Osteoblast (primary cell): ENCODE results near the gene SF3B2. TPM values are rescaled to one million over a fixed set of nuclear protein-coding genes. Genes with fewer than 3 reads are reported as not detected.

Experiments
- DNase-seq: peaks from one replicate; pipeline ENCODE4 v3.0.0; 2011; ENCODE audit warnings: low spot score, mixed read lengths; ENCODE audit not compliant: insufficient read length; ENCODE audit errors: missing footprints
- H2AFZ ChIP-seq: 2 replicates; pipeline ENCODE4 v1.6.0; 2011; ENCODE audit warnings: mild to moderate bottlenecking, low read length
- H3K27ac ChIP-seq: 2 replicates; pipeline ENCODE4 v1.5.1; 2011; ENCODE audit warnings: mild to moderate bottlenecking, low read depth, low read length, moderate library complexity
- H3K27me3 ChIP-seq: 2 replicates; pipeline ENCODE4 v1.6.0; 2012; ENCODE audit warnings: mild to moderate bottlenecking, control low read depth, inconsistent platforms, low read length, moderate library complexity; ENCODE audit not compliant: insufficient read depth
- H3K36me3 ChIP-seq: 2 replicates; pipeline ENCODE4 v1.5.1; 2011; ENCODE audit warnings: mild to moderate bottlenecking, low read length, control low read depth, moderate library complexity; ENCODE audit not compliant: insufficient read depth
- H3K4me1 ChIP-seq: 2 replicates; pipeline ENCODE4 v1.5.1; 2011; ENCODE audit warnings: mild to moderate bottlenecking, low read length, control low read depth, moderate library complexity; ENCODE audit not compliant: insufficient read depth
- H3K4me2 ChIP-seq: 2 replicates; pipeline ENCODE4 v1.6.0; 2011; ENCODE audit warnings: mild to moderate bottlenecking, low read length; ENCODE audit not compliant: insufficient read depth
- H3K4me3 ChIP-seq: fragments of 200-600 bp; sonication (generic); 3 replicates; pipeline ENCODE4 v1.5.1; 2012; ENCODE audit warnings: mild to moderate bottlenecking, low read length, inconsistent platforms; ENCODE audit not compliant: insufficient read depth
- H3K79me2 ChIP-seq: 2 replicates; pipeline ENCODE4 v1.6.0; 2012; ENCODE audit warnings: mild to moderate bottlenecking, low read length, control low read depth, inconsistent platforms; ENCODE audit not compliant: insufficient read depth
- H3K9me3 ChIP-seq: 2 replicates; pipeline ENCODE4 v1.5.1; 2011; ENCODE audit warnings: low read depth, low read length, control low read depth
- H4K20me1 ChIP-seq: 2 replicates; pipeline ENCODE4 v1.6.0; 2012; ENCODE audit warnings: mild to moderate bottlenecking, low read length, control low read depth; ENCODE audit not compliant: insufficient read depth
- total RNA-seq: library from RNA; depleted of rRNA; stranded (reverse); fragments of >200 nt; gene quantifications from 2 replicates; pipeline ENCODE4 v1.2.3, GENCODE V29; 2012
- TF ChIP-seq, protein P1 (sequence below): IDR thresholded peaks from 2 replicates; pipeline ENCODE4 v1.5.1; 2011; ENCODE audit warnings: mild to moderate bottlenecking, low read depth, low read length, moderate library complexity; ENCODE audit errors: extremely low read depth

Gene SF3B2
- total RNA-seq, 1 donor, result 164 TPM

DNA sequence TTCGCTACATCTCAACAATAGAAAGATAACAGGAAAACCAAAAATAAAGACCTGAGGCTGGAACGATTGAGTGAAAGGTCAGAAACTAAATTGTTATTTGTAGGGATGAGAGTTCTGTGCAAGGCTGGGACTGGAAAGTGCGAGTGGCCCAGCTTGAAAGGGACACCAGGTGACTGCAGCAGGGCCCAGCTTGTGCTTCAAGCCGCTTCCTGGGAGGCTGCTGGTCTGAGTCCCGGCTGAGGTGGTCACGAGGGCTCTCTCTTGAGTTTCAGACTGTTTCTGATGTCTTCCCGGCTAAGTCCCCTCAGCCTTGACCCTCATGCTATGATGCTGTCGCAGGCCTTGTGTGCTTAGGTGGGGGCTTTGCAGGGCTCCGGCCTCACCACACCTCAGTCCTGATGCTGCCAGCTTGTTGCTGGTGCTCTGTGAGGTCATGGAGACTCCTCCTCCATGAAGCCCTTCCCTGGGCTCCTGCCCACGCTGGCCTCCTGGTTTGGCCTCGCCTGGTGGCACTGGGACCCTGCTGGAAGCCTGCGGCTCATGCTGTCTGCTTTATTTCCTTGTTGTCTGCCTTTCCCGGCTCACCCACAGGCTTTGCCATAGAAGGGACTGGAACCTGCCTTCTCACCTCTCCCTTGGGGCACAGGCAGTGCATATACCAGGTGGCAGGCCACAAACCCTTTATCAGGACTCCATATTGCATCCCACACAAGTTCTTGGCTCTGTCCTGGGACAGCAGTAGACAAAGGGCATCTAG is 45.9 kb upstream of the SF3B2 start:
- H3K4me2 ChIP-seq, result no peak overlapping the region
- H3K4me3 ChIP-seq, result no peak overlapping the region
- no peak overlapping the region for H2AFZ ChIP-seq
- no peaks in the 10 kb centered on the region for H4K20me1 ChIP-seq
- peaks cover 8% of the 10 kb centered on the region for H3K4me1 ChIP-seq
- H3K79me2 ChIP-seq, result peaks cover 24% of the 10 kb centered on the region
- TF ChIP-seq, protein P1, sequence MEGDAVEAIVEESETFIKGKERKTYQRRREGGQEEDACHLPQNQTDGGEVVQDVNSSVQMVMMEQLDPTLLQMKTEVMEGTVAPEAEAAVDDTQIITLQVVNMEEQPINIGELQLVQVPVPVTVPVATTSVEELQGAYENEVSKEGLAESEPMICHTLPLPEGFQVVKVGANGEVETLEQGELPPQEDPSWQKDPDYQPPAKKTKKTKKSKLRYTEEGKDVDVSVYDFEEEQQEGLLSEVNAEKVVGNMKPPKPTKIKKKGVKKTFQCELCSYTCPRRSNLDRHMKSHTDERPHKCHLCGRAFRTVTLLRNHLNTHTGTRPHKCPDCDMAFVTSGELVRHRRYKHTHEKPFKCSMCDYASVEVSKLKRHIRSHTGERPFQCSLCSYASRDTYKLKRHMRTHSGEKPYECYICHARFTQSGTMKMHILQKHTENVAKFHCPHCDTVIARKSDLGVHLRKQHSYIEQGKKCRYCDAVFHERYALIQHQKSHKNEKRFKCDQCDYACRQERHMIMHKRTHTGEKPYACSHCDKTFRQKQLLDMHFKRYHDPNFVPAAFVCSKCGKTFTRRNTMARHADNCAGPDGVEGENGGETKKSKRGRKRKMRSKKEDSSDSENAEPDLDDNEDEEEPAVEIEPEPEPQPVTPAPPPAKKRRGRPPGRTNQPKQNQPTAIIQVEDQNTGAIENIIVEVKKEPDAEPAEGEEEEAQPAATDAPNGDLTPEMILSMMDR, result no peak
- H3K27me3 ChIP-seq, result no peaks in the 10 kb centered on the region
- peak; percentile 83 for DNase-seq
- H3K36me3 ChIP-seq, result peaks cover 13% of the 10 kb centered on the region
- H3K27ac ChIP-seq, result no peak overlapping the region
- no peaks in the 10 kb centered on the region for H3K9me3 ChIP-seq

DNA sequence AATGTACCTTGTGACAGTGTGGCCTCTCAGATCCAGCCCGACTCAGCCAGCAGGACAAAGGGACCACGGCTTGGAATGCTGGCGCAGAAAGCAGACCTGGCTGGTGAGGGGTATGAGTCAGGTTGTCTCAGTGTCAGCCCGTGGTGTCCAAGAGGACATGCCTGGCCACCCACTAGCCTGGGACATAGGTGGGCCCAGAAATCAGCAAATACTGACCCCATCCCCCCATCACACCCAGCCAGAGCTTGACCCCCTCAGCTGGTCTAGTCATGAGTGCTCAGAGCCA is 45.3 kb upstream of the SF3B2 start:
- Histone ChIP-seq H3K36me3 (peaks cover 13% of the 10 kb centered on the region), H3K4me2 (no peak overlapping the region), H3K4me1 (peaks cover 12% of the 10 kb centered on the region), H3K27me3 (no peaks in the 10 kb centered on the region), H2AFZ (no peak overlapping the region), H3K27ac (no peak overlapping the region), H3K4me3 (no peak overlapping the region), H3K79me2 (peaks cover 19% of the 10 kb centered on the region), H3K9me3 (no peaks in the 10 kb centered on the region), H4K20me1 (no peaks in the 10 kb centered on the region)
- TF ChIP-seq, protein P1, result no peak
- no peak for DNase-seq

DNA sequence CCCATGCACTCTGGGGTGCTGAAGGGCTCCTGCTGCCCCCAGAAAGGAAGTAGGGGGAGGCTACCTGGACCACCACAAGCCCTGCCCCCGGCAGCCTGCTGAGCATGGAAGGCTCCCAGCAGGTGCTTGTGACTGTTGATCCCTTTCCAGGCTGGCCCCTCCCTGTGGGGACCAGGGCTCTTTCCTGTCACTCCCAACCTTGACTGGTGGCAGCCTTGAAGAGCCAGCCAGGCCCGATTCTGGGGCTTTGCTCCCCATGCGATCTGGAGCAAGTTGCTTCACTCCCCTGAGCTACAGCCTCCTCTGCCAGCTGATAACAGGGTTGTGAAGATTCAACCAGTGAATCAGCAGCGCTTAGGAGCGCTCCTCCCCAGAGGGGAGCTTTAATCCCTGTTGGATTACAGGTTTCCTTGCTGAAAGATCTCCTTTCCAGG is 44.9 kb upstream of the SF3B2 start:
- H3K9me3 ChIP-seq, result no peaks in the 10 kb centered on the region
- DNase-seq, result peak; percentile 66
- H3K27me3 ChIP-seq, result no peaks in the 10 kb centered on the region
- H3K4me1 ChIP-seq, result peaks cover 12% of the 10 kb centered on the region
- no peak overlapping the region for H3K27ac ChIP-seq
- H4K20me1 ChIP-seq, result no peaks in the 10 kb centered on the region
- H3K79me2 ChIP-seq, result peaks cover 18% of the 10 kb centered on the region
- no peak overlapping the region for H3K4me2 ChIP-seq
- no peak overlapping the region for H3K4me3 ChIP-seq
- H2AFZ ChIP-seq, result no peak overlapping the region
- TF ChIP-seq, protein P1, result no peak
- H3K36me3 ChIP-seq, result peaks cover 13% of the 10 kb centered on the region

DNA sequence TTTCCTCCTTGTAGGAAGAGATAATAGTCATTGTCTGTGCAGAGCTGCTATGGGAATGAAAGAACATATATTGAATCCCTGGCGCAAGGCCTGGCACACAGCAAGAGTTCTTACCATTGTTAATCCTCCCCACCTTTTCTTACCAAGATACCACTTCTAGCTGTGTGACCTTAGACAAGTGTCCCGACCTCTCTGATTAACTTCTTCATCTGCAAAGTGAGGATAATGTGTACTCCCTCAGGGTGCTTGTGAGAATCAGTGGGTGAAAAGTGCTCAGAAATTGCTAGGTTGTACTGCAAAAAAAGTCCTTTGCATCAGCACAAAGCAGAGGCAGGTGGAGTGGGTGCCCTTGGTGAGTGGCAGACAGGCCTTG is 44.1 kb upstream of the SF3B2 start:
- H3K27me3 ChIP-seq, result no peaks in the 10 kb centered on the region
- H3K79me2 ChIP-seq, result peaks cover 13% of the 10 kb centered on the region
- H3K27ac ChIP-seq, result no peak overlapping the region
- H3K36me3 ChIP-seq, result peaks cover 13% of the 10 kb centered on the region
- peaks cover 13% of the 10 kb centered on the region for H3K4me1 ChIP-seq
- no peaks in the 10 kb centered on the region for H4K20me1 ChIP-seq
- H2AFZ ChIP-seq, result no peak overlapping the region
- TF ChIP-seq, protein P1, result no peak
- peak; percentile 60 for DNase-seq
- H3K4me2 ChIP-seq, result no peak overlapping the region
- no peaks in the 10 kb centered on the region for H3K9me3 ChIP-seq
- H3K4me3 ChIP-seq, result no peak overlapping the region
